Natural killer cell treated with Interleukin-12 subunit alpha and Interleukin-12 subunit beta and Interleukin-15 and Interleukin-18, amount 100 ng/mL, for 72 hours (primary cell): ENCODE results near the gene CACNA1H. TPM values are rescaled to one million over a fixed set of nuclear protein-coding genes. Genes with fewer than 3 reads are reported as not detected.
"Not testable (repeated sequence)": the region's sequence is repeated elsewhere in the genome, so short reads cannot be mapped to it uniquely, and the experiment has no call there.

ENCODE experiments used
- ATAC-seq, 2 donors: fragments of 150-1000 bp; cut with Tn5 transposase in 1 of 2; sonication (Bioruptor Pico), chemical (Tn5 transposase) in 1 of 2; 2 replicates each; pipeline ENCODE4 v1.10.0; 2021
- DNase-seq: peaks from one replicate; pipeline ENCODE4 v3.0.0; 2022; ENCODE audit warnings: low spot score
- H3K27ac Mint-ChIP-seq, 2 donors: 1 replicate in 1 of 2; 2 replicates in 1 of 2; pipeline ENCODE4 v1.8.0; 2022; ENCODE audit warnings: mixed read lengths in 2 of 2, mild to moderate bottlenecking in 1 of 2, moderate library complexity in 1 of 2
- H3K27me3 Mint-ChIP-seq, 2 donors: 1 replicate in 1 of 2; 2 replicates in 1 of 2; pipeline ENCODE4 v1.8.0; 2022; ENCODE audit warnings: mixed read lengths in 2 of 2
- H3K36me3 Mint-ChIP-seq: one replicate; pipeline ENCODE4 v1.8.0; 2022; ENCODE audit warnings: mixed read lengths
- H3K4me1 Mint-ChIP-seq, 2 donors: 1 replicate in 1 of 2; 2 replicates in 1 of 2; pipeline ENCODE4 v1.8.0; 2022; ENCODE audit warnings: low read depth in 2 of 2, mixed read lengths in 2 of 2, mild to moderate bottlenecking in 1 of 2
- H3K4me3 Mint-ChIP-seq: one replicate; pipeline ENCODE4 v1.8.0; 2022; ENCODE audit warnings: mixed read lengths
- H3K9me3 Mint-ChIP-seq: 2 replicates; pipeline ENCODE4 v1.8.0; 2022; ENCODE audit warnings: mixed read lengths
- total RNA-seq, 2 donors: library from RNA; stranded (reverse); gene quantifications; one replicate each; pipeline ENCODE4 v1.2.3, GENCODE V29; 2022

CACNA1H gene
- total RNA-seq, 2 donors from 2014 or later = 0.21 to 0.31 TPM

DNA sequence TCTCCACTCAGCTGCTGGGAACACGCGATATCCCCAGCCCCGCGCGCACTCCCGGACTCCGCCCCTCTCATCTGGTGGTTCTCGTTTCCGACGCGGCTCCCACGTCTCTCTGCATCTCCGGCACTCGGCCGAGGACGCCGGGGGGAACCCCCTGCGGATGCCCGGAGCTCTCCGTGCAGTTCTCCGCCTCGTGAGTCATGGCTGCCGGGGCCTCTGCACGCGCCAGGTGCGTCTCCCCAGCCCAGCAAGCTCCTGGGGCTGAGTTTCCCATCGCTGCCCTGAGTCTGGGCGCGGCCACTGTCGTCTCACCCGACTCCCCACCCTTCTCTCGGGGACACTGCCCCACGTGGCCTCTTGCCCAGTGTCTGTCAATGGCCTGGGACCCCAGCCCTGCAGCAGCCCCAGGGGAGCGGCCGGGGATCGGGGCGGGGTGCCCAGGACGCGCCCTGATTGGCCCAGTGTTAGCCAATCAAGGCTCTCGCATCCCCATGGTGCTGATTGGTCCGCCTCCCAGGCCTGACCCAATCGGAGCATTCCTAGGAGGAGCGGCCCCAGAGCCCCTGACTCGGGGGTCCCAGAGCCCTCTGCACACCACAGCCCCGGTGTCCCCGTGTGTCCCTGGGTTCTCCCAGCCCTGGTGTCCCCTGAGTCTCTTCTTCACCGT lies 100.9 kb downstream of the CACNA1H start:
- peak; percentile 17 to 62 for ATAC-seq
- H3K4me1 Mint-ChIP-seq, H3K9me3 Mint-ChIP-seq, H3K36me3 Mint-ChIP-seq, DNase-seq, H3K27me3 Mint-ChIP-seq, H3K4me3 Mint-ChIP-seq, H3K27ac Mint-ChIP-seq: not testable (repeated sequence)

- H3K27ac Mint-ChIP-seq, H3K9me3 Mint-ChIP-seq, H3K36me3 Mint-ChIP-seq, ATAC-seq, H3K4me3 Mint-ChIP-seq, H3K27me3 Mint-ChIP-seq, DNase-seq, H3K4me1 Mint-ChIP-seq: not testable (repeated sequence)
These were observed 101.9 kb downstream of the CACNA1H start for GRCh38 chr16:1254821-1255220.

- ATAC-seq = peak; percentile 8 to 40
- H3K27me3 Mint-ChIP-seq, H3K4me3 Mint-ChIP-seq, H3K27ac Mint-ChIP-seq, H3K9me3 Mint-ChIP-seq, H3K36me3 Mint-ChIP-seq, H3K4me1 Mint-ChIP-seq: not testable (repeated sequence)
- peak; percentile 56 for DNase-seq
These were observed 102.6 kb downstream of the CACNA1H start, which contains the start of gene TPSD1 for GRCh38 chr16:1255276-1256122. Gene TPSD1, plus strand, starts transcription at chr16:1256069. Its CDS starts 212 bp downstream, at chr16:1256281.

DNA sequence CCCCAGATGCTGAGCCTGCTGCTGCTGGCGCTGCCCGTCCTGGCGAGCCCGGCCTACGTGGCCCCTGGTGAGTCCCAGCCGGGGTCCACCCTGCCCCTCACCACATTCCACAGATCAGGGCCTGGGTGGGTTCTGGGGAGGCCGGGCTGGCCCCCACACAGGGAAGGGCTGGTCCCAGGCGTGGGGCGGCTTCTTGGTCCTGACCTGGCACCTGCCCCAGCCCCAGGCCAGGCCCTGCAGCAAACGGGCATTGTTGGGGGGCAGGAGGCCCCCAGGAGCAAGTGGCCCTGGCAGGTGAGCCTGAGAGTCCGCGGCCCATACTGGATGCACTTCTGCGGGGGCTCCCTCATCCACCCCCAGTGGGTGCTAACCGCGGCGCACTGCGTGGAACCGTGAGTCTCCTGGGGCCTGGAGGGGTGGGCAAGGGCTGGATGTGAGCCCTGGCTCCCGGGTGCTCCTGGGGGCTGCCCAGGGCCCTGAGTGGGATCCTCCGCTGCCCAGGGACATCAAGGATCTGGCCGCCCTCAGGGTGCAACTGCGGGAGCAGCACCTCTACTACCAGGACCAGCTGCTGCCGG lies 103.5 kb downstream of the CACNA1H start:
- H3K4me1 Mint-ChIP-seq, H3K9me3 Mint-ChIP-seq, H3K36me3 Mint-ChIP-seq, H3K27me3 Mint-ChIP-seq, H3K4me3 Mint-ChIP-seq, H3K27ac Mint-ChIP-seq: not testable (repeated sequence)
- peak; percentile 53 for DNase-seq
- ATAC-seq = peak in 1 of 2 donors; percentile 8

- DNase-seq (peak; percentile 57), ATAC-seq (no peak)
- Mint-ChIP-seq H3K9me3 (no peaks in the 10 kb centered on the region), H3K27me3 (peaks cover 0 to 11% of the 10 kb centered on the region in 2 donors), H3K27ac (no peak overlapping the region), H3K4me1 (peaks cover 0 to 5% of the 10 kb centered on the region in 2 donors), H3K36me3 (no peaks in the 10 kb centered on the region), H3K4me3 (no peak overlapping the region)
These were observed 104.0 kb downstream of the CACNA1H start for GRCh38 chr16:1256874-1257322.

GRCh38 chr16:1257561-1258224 lies 104.8 kb downstream of the CACNA1H start:
- H3K36me3 Mint-ChIP-seq = no peaks in the 10 kb centered on the region
- ATAC-seq = no peak
- no peak overlapping the region for H3K27ac Mint-ChIP-seq
- peaks cover 0 to 13% of the 10 kb centered on the region in 2 donors for H3K27me3 Mint-ChIP-seq
- H3K4me3 Mint-ChIP-seq = no peak overlapping the region
- no peaks in the 10 kb centered on the region for H3K9me3 Mint-ChIP-seq
- peak; percentile 55 for DNase-seq
- peaks cover 0 to 5% of the 10 kb centered on the region in 2 donors for H3K4me1 Mint-ChIP-seq

DNA sequence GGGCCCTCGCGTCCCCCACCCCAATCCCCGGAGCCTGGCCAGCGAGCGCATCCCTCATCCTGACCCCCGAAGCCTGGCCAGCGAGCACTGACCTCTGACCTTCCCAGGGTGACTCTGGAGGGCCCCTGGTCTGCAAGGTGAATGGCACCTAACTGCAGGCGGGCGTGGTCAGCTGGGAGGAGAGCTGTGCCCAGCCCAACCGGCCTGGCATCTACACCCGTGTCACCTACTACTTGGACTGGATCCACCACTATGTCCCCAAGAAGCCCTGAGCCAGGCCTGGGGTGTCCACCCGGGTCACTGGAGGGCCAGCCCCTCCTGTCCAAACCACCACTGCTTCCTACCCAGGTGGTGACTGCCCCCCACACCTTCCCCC lies 105.3 kb downstream of the CACNA1H start:
- no peak overlapping the region for H3K4me3 Mint-ChIP-seq
- H3K27me3 Mint-ChIP-seq = peaks cover 0 to 13% of the 10 kb centered on the region in 2 donors
- H3K4me1 Mint-ChIP-seq = peaks cover 0 to 5% of the 10 kb centered on the region in 2 donors
- no peaks in the 10 kb centered on the region for H3K36me3 Mint-ChIP-seq
- no peaks in the 10 kb centered on the region for H3K9me3 Mint-ChIP-seq
- H3K27ac Mint-ChIP-seq = no peak overlapping the region
- no peak for ATAC-seq
- DNase-seq = peak; percentile 48

GRCh38 chr16:1258906-1259759 lies 106.2 kb downstream of the CACNA1H start:
- Mint-ChIP-seq H3K4me1 (peaks cover 0 to 5% of the 10 kb centered on the region in 2 donors), H3K9me3 (peaks cover under 1% of the 10 kb centered on the region), H3K27me3 (peaks cover 0 to 13% of the 10 kb centered on the region in 2 donors), H3K36me3 (no peaks in the 10 kb centered on the region), H3K4me3 (peak overlapping the region; percentile 60), H3K27ac (no peak overlapping the region)
- ATAC-seq (no peak), DNase-seq (peak; percentile 58)

DNA sequence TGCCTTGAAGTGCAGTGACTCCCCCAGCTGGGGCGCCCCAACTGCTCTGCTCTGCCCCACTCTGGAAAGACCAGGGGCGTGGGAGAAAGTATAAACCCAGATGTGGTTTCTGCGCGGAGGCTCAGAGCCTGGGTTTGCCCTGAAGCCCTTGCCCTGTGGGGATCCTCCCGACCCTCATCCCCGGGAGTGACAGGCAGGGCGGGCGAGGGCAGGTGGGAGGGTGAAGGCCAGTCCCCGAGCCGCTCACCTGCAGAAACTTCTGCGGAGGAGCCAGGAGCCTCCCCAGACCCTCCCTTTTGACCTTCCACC lies 106.8 kb downstream of the CACNA1H start:
- no peaks in the 10 kb centered on the region for H3K36me3 Mint-ChIP-seq
- peaks cover 5 to 6% of the 10 kb centered on the region in 2 donors for H3K4me1 Mint-ChIP-seq
- ATAC-seq (no peak), DNase-seq (peak; percentile 44)
- no peak overlapping the region for H3K4me3 Mint-ChIP-seq
- peaks cover 6% of the 10 kb centered on the region for H3K9me3 Mint-ChIP-seq
- peaks cover 0 to 13% of the 10 kb centered on the region in 2 donors for H3K27me3 Mint-ChIP-seq
- no peak overlapping the region for H3K27ac Mint-ChIP-seq

GRCh38 chr16:1260101-1260680 lies 107.3 kb downstream of the CACNA1H start:
- ATAC-seq (no peak), DNase-seq (peak; percentile 59)
- H3K27me3 Mint-ChIP-seq = peaks cover 0 to 13% of the 10 kb centered on the region in 2 donors
- peaks cover 5 to 6% of the 10 kb centered on the region in 2 donors for H3K4me1 Mint-ChIP-seq
- H3K9me3 Mint-ChIP-seq = peaks cover 8% of the 10 kb centered on the region
- no peak overlapping the region for H3K4me3 Mint-ChIP-seq
- H3K36me3 Mint-ChIP-seq = no peaks in the 10 kb centered on the region
- no peak overlapping the region for H3K27ac Mint-ChIP-seq

GRCh38 chr16:1261131-1261892 lies 108.4 kb downstream of the CACNA1H start:
- ATAC-seq (no peak), DNase-seq (peak; percentile 55)
- Mint-ChIP-seq H3K4me3 (no peak overlapping the region), H3K27me3 (peaks cover 0 to 13% of the 10 kb centered on the region in 2 donors), H3K9me3 (peaks cover 8% of the 10 kb centered on the region), H3K4me1 (peaks cover 5 to 6% of the 10 kb centered on the region in 2 donors), H3K36me3 (no peaks in the 10 kb centered on the region), H3K27ac (no peak overlapping the region)

- H3K4me1 Mint-ChIP-seq = peaks cover 5 to 6% of the 10 kb centered on the region in 2 donors
- no peaks in the 10 kb centered on the region for H3K36me3 Mint-ChIP-seq
- H3K4me3 Mint-ChIP-seq = no peak overlapping the region
- ATAC-seq (no peak), DNase-seq (peak; percentile 57)
- H3K9me3 Mint-ChIP-seq = peaks cover 8% of the 10 kb centered on the region
- H3K27ac Mint-ChIP-seq = no peak overlapping the region
- peaks cover 0 to 13% of the 10 kb centered on the region in 2 donors for H3K27me3 Mint-ChIP-seq
These were observed 109.4 kb downstream of the CACNA1H start for GRCh38 chr16:1262210-1262845.
